Measurements from ENCODE around the gene TPGS2. TPM values are rescaled to one million over a fixed set of nuclear protein-coding genes. Genes with fewer than 3 reads are reported as not detected.
"Not testable (repeated sequence)": the region's sequence is repeated elsewhere in the genome, so short reads cannot be mapped to it uniquely, and the experiment has no call there.

Gene TPGS2
- total RNA-seq, 1 donor from 2014 or later: 93.8 TPM

DNA sequence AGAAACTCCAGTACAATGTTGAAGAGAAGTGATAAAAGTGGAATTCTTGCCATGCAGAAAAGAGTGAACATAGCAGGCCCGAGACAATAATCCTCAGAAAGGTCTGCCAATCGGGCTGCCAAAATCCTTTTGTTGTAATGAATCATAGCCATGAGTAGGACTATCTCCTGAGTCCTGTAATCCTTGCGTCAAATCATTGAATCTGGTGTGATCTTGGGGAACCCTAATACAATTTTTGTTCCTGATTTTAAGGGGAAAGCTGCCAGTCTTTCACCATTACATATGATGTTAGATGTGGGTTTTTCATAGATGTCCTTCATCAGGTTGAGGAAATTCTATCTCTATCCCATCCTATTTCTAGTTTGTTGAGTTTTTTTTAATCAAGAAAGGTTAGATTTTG is 2.2 kb downstream of the TPGS2 start:
- DNase-seq (ENCODE audit: low spot score in 2 of 2) (no peak), FAIRE-seq (no peak)

DNA sequence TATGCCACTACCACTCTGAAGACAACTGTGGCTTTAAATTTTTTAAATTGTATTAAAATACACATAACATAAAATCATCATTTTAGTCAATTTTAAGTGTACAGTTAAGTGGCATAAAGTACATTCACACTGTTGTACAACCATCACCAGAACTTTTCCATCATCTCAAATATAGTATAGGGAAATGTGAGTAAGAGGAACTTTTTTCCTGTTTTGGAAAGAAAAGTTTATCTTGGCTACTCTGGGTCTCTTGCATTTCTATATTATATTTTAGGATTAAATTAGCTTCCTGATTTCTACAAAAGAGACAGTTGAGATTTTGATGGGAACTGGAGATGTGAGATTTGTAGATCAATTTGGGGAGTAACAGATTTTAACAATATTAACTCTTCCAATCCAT is 3.3 kb downstream of the TPGS2 start:
- DNase-seq (ENCODE audit: low spot score in 2 of 2) (no peak), FAIRE-seq (no peak)

DNA sequence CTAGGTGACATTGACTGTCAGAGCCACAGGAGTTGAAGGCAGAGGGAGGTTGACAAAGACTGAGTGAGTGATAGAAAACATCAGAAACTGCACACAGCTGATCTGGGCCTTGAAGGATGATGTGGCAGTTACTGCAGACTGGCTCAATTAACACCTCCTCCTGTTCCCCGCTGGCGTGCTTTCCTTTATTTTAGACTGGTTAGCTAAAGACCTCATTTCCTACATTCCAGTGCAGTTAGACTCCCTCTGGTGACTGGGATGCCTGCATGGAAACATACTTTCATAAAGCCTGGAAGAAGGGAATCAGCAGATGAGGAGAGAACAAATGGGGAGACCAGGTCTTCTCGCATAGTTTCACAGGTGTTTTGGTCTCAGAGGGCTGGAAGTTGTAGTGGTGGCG is 7.1 kb downstream of the TPGS2 start:
- no peak for FAIRE-seq
- no peak for DNase-seq (ENCODE audit: low spot score in 2 of 2)

DNA sequence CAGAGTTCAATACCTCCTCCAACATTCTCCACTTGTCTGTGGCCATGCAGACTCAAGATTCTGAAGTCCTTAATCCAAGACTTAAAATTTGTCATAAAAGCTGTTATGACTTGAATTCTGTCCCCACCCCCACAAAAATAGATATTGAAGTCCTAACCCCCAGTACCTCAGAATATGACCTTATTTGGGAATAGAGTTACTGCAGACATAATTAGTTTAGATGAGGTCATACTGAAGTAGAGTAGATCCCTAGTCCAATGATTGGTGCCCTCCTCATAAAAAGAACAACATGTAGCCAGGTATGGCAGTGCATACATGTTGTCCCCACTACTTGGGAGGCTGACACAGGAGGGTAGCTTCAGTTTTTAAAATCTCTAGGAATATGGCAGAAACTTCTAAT is 9.2 kb downstream of the TPGS2 start:
- FAIRE-seq: no peak
- DNase-seq (ENCODE audit: low spot score in 2 of 2): no peak

DNA sequence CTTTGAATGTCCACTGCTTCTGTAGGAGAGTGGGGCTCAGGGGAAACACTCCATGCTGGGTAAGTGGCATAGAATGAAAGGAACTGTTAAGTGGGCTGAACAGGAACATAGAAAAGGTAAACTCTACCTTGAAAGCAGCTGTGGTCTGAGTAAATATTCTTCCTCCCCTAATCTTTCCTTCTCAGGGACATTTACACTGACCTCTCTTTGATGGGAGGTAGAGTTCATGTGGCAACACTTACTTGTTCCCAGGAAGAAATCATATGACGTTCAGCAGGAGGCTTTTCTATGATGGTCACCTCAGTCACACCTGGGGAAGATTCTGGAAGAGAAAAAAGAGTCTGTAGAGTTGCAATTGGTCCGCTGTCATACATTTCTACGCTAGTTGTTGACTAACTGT is 10.2 kb downstream of the TPGS2 start:
- no peak for DNase-seq (ENCODE audit: low spot score in 2 of 2)
- FAIRE-seq: no peak

DNA sequence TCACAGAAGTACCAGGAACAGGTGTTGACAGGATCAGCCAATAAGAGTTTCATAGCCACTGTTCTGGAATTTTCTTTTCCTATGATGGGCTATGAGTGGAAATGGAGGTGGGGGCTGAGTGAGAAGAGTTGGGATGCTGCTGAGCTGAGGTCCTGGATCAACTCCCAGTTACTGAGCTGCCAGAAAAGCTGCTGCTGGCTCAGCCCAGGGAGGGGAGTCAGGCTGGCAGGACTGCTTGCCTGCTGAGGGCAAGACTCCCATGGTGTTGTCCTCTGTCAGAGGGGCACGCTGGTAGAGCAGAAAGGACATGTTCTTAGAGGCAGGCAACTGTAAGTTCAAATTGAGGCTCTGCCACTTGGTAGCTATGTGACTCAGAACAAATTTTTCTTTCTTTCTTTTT is 11.8 kb downstream of the TPGS2 start:
- no peak for FAIRE-seq
- DNase-seq (ENCODE audit: low spot score in 2 of 2): no peak

DNA sequence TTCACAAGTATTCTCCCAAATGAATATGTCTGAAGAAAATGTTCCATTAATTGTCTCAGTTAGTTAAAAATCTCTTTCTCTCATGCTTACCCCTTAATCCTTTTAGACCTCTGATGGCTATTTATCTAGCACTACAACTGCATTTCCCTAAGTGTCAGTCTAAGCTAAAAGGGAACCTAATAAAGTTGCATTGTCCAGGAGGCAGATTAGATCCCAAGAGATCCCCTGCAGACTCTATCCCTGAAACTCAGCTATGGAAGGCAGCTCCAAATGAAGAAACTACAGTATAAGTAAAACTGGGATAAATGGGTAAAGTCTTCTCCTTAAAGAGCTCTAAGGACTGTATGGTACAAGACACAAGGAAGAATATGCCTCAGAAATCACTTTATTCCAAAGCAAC is 12.7 kb downstream of the TPGS2 start:
- not testable (repeated sequence) for FAIRE-seq; DNase-seq (ENCODE audit: low spot score in 2 of 2)

DNA sequence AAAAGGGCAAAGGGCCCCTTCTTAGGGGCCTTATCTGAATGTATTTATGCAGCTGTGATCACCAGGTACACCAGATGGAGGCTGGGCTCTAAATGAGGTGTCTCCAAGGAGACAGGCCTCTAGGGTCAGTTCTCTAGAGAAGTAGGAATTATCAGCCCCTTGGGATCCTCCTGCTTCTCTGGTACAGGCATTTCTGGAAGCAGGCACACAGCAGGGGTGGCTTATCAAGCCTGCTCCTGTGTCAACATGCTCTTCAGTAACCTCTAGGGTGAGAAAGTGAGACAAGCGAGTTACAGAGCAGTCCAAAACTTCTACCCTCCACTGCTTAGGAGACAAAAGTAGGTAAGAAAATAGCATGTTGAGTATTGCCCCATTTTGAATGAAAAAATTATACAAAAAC is 13.8 kb downstream of the TPGS2 start:
- DNase-seq (ENCODE audit: low spot score in 2 of 2) (no peak), FAIRE-seq (no peak)

DNA sequence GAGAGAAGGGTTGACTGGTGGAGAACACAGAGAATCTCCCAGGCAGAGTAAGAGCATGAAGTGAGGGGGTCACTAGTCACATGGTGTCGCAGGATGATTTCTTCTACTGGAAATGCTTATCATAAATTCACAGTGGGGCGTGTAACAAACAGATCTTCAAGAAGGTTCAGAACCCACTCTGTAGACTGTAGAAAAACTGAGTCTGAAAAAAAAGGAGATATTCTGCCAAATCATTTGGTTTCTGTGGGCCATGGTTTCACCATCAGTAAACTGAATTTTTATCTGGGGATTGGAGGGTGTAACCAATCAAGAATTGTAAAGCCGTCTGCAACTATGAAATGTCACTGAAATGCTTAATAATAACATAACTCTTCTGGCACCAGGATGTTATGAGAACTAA is 15.0 kb downstream of the TPGS2 start:
- DNase-seq (ENCODE audit: low spot score in 2 of 2): no peak
- FAIRE-seq: no peak

DNA sequence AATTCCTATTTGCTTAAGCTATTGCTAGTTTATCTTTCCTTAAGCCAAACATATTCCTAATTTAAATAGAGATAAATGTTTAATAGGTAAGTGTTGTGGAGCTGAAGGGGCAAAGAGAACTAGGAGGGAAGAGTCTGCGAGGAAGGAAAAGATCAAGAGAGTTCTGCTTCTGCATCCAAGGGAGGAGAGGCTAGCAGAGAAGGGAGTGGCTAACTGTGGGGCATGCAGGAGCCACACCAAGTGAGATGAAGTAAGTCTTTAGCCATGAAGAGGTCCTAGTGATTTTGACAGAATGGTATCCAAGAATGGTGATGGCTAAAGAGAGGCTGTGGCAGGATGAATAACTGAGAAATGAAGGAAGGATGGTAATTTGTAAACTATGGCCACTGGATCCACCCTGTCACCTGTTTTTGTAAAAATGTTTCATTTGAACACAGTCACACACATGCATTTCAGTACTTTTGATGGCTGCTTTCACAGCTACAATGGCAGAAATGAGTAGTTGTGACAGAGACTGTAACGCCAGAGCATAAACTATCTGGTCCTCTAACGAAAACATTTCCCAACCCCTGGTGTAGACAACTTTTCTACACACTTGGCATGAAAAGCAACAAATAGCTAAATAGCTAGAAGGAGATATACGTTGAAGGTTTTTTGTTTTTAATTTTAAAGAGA is 15.6 kb downstream of the TPGS2 start:
- DNase-seq (ENCODE audit: low spot score in 2 of 2): no peak
- FAIRE-seq: no peak

DNA sequence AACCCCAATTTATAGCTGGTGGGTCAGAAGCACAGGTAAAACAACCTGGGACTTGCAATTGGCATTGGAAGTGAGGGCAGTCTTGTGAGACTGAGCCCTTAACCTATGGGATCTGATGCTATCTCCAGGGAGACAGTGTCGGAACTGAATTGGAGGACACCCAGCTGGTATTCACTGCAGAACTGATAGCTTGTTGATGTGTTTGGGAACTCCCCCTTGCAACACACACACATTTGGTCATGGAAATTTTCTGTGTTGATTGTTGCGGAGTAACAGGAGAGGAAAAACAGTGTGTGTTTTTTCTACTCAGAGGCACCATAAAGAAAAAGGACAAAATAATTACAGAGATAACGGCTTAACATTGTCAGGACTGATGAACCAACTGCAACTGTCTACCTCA is 16.1 kb downstream of the TPGS2 start:
- FAIRE-seq (no peak), DNase-seq (ENCODE audit: low spot score in 2 of 2) (no peak)

DNA sequence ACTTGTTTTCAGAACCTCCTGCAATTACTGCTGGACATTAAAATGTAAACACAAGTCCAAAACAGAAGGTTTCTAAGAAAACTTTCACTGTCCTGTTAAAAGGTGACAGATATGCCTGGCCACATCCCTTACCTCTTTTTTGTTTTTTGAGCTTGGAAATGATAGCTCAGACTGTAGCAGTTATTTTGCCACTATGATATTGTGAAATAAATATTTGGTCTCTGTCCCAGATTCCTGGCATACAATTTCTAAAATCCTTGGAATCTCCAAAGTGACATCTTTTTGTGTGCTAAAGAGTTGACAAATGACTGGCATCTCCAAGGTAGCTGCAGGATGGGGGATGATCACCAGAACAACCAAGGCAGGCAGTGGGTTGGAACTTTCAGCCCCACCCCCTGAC is 16.8 kb downstream of the TPGS2 start:
- DNase-seq (ENCODE audit: low spot score in 2 of 2) (no peak), FAIRE-seq (no peak)

DNA sequence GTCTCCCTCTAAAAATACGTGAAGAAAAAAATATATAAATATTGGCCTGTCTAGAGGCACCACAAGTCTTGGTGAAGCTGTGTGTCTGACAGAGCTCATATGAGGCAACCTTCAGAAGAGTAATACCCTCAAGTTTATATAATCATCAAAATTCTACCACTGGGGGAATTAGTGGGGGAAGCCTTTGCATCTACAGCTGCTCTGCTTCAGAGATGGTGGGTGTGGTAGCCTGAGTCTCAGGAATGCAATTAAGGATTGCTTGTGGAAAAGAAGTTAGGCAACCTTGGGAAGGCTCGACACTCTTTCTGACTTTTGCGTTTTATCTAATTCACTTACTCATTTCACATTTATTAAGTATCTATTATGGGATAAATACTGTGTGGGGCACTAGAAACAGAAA is 17.4 kb downstream of the TPGS2 start:
- no peak for FAIRE-seq
- DNase-seq (ENCODE audit: low spot score in 2 of 2): no peak

DNA sequence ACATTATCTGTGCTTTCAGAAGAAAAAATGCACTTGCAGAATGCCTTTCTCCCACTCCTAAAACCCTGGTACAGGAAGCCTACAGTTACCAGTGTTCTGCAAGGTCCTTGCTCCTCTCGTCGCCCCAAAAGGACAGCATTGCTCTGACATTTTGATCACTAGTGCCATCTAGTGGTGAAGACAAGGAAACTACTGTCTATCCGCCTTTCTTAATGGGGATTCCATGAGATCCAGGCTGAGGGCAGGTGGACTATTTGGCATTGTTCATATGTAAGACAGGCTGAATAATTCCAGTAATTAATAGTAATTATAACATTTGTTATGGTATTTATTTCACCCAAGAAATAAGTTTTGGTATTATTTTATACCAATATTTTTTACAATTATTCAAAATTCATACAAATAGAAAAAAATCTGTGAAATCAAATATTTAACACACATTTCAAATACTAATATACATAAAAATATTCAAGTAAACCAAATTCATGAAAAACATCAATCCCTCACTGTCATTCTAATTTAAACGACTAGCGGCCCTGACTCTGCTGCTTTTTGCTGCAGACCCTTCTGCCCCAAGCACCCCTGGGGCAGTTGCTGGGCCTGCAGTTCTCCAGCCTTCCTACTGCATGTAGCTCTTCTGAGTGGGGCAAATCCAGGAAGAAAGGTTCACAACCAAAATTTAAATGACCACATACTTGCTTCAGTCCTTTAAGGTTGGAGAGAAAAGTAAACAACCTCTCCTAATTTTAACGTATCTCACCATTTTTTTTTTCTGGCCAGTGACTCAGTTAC is 19.0 kb downstream of the TPGS2 start:
- peak in 1 of 2 donors; percentile 61 for DNase-seq (ENCODE audit: low spot score in 2 of 2)
- peak; percentile 28 for FAIRE-seq

DNA sequence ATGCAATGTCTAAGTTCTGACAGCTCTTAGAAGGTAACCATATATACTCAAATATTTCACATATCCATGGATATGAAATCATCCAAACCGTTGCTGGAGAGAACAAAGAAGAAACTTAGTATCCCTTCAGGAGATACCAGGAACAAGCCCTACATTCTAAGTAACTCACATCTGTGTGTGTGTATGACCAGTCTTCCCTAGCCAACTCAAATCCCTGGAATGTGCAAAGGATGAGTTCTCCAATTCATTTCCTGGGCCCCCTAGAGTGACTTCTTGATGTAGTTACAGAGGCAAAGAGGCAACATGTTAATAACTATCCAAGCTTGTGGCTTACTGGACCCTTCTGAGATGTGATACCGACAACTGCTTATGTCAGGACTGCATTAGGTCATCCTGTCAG is 20.1 kb downstream of the TPGS2 start:
- FAIRE-seq: no peak

DNA sequence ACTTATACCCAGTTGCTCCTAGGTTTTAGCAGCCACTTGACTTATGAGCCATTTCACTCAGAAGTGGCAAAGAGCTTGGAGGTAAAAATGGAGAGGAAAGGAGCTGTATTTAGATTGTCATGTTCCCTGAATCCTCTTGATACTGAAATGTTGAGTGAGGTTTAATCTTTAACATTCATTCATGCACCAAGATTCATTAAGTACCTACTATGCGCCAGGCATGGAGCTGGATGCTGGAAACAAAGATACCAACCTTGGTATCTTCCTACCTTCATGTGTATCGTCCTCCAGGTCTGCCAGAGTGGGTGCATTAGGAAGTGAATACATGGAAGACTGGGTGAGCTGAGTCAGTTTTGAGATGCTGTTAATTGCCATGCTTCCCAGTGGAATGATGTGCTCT is 23.7 kb downstream of the TPGS2 start:
- no peak for DNase-seq (ENCODE audit: low spot score in 2 of 2)
- no peak for FAIRE-seq

More for the DNA sequence above, 20.1 kb downstream of the TPGS2 start:
- no peak for DNase-seq (ENCODE audit: low spot score in 2 of 2)

DNA sequence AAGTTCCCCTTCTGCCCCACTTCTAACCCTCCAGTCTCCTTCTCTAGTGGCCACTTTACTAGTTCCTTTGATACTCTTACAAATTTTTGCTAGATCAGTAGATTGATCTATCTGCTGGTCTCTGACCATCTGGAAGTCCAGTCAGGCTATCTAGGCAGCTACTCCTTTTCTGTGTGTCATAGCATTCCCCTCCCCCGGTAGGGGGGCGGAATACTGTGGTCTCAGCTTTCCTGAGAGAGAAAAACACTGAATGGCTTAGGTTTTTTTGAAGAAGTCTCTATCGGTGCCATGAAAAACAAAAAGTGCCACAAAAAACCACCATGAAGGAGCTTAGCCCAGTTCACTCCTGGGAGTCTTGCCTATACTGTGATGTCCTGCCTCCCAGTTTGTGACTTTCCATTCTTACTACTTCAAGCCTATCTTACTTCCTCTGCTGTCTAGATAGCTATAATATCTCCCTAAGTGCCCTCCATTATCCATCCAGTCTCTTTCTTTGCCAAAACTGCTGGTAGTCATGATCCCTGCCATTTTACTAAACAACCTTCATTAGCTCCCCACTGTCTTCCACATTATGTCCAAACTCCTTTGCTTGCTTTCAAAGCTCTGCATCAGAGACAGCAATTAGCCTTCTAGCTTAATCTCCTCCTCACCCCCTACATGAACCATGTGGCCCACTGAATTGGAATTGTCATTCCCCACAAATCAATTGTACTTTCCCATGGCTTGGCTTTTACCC is 29.9 kb downstream of the TPGS2 start:
- FAIRE-seq: no peak
- no peak for DNase-seq (ENCODE audit: low spot score in 2 of 2)

DNA sequence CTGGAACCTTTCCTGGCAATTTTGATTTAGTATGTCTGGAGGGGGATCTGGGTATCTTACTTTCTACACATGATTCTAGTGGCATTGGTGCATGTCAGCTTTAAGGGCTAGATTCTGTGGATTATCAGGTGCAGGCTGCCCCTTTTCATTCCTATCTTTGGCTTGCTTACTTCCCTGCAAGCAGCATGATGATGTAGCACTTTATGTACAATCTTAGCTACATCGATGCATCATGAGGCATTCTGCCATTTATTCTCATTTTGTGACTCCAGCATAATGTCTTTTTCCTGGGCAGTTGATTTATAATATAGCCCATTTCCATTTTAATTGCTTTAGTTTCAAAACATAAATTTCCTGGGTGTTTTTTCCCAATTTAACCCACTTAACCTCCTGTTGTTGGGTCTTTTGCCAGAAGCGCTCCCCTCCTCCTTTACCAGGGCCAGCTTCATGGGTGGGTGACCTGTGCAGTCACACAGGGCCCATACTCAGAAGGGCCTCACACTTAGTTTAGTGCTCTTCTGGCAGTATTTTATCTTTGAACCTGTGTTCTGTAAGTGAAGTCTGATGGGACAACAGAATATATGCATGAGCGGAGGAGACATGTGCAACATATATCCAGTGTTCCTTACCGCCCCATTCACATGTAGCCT is 36.0 kb downstream of the TPGS2 start:
- FAIRE-seq: no peak
- DNase-seq (ENCODE audit: low spot score in 2 of 2): no peak

DNA sequence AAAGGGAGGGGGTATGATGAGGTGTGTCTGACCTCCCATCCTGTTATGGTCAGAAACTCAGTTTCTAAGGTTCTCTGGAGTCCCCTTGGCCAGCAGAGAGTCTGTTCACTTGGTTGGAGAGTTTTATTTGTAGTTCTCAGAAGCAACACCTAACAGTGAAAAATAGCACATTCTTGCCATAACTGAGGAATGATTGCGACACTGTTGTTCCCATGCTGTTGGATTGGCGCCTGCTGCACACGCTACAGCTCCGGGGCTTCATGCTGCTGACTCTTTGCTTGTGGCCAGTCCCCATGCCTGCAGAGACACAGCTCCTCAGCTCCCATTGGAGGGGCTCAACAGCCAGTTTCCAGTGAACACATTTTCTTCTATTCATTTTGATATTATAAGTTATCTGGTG is 42.1 kb downstream of the TPGS2 start:
- DNase-seq (ENCODE audit: low spot score in 2 of 2) (no peak), FAIRE-seq (no peak)

DNA sequence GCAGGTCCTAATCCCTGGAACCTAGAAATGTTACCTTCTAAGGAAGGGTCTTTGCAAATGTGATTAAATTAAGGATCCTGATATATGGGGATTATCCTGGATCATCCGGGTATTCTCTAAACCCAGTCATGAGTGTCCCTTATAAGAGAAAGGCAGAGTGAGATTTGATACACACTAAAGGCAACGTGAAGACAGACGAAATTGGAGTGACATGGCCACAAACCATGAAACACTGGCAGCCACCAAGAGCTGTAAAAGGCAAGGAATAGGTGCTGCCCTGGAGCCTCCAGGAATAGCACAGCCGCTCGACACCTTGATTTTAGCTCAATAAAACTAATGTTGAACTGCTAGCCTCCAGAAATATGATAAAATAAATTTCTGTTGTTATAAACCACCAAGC is 45.0 kb downstream of the TPGS2 start:
- FAIRE-seq (no peak), DNase-seq (ENCODE audit: low spot score in 2 of 2) (no peak)

DNA sequence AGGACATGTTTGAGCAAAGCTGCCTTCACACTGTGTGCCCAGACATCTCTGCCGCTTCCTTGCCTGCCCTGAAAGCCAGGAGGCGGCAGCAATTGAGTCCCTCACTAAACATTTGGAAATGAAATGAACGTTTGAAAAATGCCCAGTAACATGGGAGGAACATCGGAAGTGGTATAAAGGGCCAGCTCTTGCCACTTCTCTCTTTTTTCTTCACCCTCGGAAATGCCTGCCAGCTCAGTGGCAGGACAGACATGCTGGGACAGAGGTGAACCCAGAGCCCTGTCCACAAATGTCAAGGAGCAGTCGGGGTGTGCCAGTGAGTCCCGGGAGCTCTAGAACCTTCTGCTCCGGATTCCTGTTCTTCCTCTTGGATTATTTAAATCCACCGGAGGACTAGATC is 46.1 kb downstream of the TPGS2 start:
- FAIRE-seq: no peak

More for the DNA sequence above, 46.1 kb downstream of the TPGS2 start:
- DNase-seq (ENCODE audit: low spot score in 2 of 2): no peak
